ENCODE measurements around the gene PTRH2. TPM values are rescaled to one million over a fixed set of nuclear protein-coding genes. Genes with fewer than 3 reads are reported as not detected.

The PTRH2 gene
- total and polyA plus RNA-seq, 2 of the 8 experiments (the other 6 are each of a cell fraction or from before 2014, with no cell fraction given), result 39.4 to 43.2 TPM

GRCh38 chr17:59753522-59754467 is 46.6 kb upstream of the PTRH2 start (continued):
- TF ChIP-seq, protein P1, sequence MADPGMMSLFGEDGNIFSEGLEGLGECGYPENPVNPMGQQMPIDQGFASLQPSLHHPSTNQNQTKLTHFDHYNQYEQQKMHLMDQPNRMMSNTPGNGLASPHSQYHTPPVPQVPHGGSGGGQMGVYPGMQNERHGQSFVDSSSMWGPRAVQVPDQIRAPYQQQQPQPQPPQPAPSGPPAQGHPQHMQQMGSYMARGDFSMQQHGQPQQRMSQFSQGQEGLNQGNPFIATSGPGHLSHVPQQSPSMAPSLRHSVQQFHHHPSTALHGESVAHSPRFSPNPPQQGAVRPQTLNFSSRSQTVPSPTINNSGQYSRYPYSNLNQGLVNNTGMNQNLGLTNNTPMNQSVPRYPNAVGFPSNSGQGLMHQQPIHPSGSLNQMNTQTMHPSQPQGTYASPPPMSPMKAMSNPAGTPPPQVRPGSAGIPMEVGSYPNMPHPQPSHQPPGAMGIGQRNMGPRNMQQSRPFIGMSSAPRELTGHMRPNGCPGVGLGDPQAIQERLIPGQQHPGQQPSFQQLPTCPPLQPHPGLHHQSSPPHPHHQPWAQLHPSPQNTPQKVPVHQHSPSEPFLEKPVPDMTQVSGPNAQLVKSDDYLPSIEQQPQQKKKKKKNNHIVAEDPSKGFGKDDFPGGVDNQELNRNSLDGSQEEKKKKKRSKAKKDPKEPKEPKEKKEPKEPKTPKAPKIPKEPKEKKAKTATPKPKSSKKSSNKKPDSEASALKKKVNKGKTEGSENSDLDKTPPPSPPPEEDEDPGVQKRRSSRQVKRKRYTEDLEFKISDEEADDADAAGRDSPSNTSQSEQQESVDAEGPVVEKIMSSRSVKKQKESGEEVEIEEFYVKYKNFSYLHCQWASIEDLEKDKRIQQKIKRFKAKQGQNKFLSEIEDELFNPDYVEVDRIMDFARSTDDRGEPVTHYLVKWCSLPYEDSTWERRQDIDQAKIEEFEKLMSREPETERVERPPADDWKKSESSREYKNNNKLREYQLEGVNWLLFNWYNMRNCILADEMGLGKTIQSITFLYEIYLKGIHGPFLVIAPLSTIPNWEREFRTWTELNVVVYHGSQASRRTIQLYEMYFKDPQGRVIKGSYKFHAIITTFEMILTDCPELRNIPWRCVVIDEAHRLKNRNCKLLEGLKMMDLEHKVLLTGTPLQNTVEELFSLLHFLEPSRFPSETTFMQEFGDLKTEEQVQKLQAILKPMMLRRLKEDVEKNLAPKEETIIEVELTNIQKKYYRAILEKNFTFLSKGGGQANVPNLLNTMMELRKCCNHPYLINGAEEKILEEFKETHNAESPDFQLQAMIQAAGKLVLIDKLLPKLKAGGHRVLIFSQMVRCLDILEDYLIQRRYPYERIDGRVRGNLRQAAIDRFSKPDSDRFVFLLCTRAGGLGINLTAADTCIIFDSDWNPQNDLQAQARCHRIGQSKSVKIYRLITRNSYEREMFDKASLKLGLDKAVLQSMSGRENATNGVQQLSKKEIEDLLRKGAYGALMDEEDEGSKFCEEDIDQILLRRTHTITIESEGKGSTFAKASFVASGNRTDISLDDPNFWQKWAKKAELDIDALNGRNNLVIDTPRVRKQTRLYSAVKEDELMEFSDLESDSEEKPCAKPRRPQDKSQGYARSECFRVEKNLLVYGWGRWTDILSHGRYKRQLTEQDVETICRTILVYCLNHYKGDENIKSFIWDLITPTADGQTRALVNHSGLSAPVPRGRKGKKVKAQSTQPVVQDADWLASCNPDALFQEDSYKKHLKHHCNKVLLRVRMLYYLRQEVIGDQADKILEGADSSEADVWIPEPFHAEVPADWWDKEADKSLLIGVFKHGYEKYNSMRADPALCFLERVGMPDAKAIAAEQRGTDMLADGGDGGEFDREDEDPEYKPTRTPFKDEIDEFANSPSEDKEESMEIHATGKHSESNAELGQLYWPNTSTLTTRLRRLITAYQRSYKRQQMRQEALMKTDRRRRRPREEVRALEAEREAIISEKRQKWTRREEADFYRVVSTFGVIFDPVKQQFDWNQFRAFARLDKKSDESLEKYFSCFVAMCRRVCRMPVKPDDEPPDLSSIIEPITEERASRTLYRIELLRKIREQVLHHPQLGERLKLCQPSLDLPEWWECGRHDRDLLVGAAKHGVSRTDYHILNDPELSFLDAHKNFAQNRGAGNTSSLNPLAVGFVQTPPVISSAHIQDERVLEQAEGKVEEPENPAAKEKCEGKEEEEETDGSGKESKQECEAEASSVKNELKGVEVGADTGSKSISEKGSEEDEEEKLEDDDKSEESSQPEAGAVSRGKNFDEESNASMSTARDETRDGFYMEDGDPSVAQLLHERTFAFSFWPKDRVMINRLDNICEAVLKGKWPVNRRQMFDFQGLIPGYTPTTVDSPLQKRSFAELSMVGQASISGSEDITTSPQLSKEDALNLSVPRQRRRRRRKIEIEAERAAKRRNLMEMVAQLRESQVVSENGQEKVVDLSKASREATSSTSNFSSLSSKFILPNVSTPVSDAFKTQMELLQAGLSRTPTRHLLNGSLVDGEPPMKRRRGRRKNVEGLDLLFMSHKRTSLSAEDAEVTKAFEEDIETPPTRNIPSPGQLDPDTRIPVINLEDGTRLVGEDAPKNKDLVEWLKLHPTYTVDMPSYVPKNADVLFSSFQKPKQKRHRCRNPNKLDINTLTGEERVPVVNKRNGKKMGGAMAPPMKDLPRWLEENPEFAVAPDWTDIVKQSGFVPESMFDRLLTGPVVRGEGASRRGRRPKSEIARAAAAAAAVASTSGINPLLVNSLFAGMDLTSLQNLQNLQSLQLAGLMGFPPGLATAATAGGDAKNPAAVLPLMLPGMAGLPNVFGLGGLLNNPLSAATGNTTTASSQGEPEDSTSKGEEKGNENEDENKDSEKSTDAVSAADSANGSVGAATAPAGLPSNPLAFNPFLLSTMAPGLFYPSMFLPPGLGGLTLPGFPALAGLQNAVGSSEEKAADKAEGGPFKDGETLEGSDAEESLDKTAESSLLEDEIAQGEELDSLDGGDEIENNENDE (IDR thresholded peaks at IDR 0.05; ENCODE audit: insufficient replicate concordance, low read length), result no peak
- no peak for TF ChIP-seq ASH2L (IDR thresholded peaks at IDR 0.05; ENCODE audit: low read length)
- no peak for TF ChIP-seq PHF8 (conservative IDR thresholded peaks at IDR 0.05; ENCODE audit: low read depth, low read length)
- no peak for TF ChIP-seq SP1 (IDR thresholded peaks at IDR 0.05; ENCODE audit: low read depth, low read length)
- TF ChIP-seq MAFK (IDR thresholded peaks at IDR 0.05; ENCODE audit: low read depth, low read length), result no peak
- TF ChIP-seq, protein P2, sequence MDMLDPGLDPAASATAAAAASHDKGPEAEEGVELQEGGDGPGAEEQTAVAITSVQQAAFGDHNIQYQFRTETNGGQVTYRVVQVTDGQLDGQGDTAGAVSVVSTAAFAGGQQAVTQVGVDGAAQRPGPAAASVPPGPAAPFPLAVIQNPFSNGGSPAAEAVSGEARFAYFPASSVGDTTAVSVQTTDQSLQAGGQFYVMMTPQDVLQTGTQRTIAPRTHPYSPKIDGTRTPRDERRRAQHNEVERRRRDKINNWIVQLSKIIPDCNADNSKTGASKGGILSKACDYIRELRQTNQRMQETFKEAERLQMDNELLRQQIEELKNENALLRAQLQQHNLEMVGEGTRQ (IDR thresholded peaks at IDR 0.05; ENCODE audit: low read length), result no peak

Measured in H1 (cell line).